ENCODE measurements around the gene ST8SIA4.

Gene ST8SIA4, protein sequence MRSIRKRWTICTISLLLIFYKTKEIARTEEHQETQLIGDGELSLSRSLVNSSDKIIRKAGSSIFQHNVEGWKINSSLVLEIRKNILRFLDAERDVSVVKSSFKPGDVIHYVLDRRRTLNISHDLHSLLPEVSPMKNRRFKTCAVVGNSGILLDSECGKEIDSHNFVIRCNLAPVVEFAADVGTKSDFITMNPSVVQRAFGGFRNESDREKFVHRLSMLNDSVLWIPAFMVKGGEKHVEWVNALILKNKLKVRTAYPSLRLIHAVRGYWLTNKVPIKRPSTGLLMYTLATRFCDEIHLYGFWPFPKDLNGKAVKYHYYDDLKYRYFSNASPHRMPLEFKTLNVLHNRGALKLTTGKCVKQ

DNA sequence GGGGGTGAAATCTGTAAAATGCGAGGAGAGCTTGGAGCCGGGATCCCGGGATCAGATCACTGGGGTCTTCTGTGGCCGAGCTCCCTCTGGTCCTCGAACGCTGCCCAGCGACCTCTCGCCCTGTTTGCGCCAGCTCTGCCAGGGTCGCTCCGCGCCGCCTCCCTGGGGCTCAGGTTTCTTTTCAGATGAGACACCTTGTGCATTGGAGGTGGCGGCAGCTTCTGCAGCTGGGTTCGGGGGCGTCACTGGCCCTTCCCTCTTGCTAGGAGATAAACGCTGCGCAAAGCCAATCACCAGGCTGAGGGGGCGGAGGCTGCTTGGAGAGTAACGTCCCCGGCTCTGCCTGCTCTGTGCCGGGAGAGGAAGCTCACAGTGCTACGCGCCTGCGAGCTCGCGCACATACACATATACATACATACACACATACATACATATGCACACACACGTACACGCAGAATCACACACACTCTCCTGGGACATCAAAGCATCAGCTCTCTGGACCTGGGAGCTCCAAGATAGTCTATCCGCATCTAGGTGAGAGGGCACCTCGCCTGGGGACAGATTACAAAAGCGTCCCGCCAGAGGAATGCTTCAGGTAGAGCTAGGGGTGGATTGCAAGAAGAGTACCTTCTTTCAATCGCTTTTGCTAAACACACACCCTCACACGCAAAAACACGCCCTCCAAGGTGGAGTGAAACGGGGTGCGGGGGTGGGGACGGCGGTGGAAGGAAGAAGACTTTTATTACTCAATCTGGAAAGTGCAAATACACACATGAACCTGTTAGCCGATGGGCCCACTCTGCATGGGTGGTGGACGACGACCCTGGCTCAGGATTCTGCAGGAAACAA, at the start of gene ST8SIA4:
TSS of gene ST8SIA4 (minus strand) at position 244 of the 849 bp plus-strand sequence. CDS start 327 bp downstream, outside the sequence.
- peak; percentile 87 for DNase-seq (ENCODE audit: low read depth)

DNA sequence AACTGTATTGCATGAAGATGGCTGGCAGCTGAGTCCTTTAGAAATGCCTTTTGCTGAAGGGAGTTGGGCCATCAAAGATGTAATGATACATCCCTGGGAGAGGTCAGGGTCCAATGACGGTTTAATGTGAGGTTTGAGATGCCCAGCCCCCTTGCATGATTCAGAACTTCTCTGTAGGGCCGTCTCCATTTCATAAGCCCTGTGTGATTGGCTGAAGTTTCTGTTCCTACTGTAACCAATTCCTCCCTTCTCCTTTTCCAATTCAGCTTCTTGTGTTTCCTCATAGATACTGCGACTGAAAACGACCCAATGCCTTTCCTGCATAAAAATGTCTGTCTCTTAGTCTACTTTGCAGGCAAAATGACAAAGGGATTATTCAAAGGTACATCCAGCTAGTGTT, 47.9 kb upstream of the ST8SIA4 start:
- no peak for DNase-seq (ENCODE audit: low read depth)

DNA sequence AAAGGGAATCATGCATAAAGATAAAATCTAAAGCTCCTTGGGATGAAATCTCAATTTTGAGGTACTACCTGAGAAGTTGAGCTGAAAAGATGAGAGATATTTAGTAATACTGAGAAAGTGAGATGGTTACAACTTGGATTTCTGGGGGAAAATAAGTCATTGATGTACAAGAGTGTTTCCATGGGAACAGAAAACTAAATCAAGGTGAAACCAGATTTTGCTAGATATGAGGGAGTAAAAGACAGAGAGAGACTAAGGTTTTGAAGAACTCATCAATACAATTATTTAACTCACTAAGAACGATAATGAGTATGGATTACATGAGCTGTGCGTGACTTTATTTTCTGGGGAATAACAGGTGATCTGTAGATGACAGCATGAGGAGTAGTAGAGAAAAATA, 10.2 kb upstream of the ST8SIA4 start:
- no peak for DNase-seq (ENCODE audit: low read depth)

DNA sequence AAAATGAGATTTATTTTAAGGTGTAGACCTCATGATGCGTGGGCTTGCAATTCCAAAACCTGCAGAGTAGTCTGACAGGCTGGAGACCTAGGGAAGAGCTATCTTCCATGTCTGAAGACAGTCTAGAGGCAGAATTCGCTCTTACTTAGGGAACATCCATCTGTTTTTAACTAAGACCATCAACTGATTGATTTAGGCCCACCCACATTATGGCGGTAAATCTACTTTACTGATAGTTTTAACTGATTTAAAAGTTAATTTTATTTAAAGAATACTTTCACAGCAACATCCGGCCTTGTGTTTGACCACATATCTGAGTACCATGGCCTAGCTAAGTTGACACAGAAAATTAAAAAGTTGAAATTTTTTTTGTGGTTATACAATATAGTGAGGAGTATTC, 6.0 kb upstream of the ST8SIA4 start:
- no peak for DNase-seq (ENCODE audit: low read depth)

DNA sequence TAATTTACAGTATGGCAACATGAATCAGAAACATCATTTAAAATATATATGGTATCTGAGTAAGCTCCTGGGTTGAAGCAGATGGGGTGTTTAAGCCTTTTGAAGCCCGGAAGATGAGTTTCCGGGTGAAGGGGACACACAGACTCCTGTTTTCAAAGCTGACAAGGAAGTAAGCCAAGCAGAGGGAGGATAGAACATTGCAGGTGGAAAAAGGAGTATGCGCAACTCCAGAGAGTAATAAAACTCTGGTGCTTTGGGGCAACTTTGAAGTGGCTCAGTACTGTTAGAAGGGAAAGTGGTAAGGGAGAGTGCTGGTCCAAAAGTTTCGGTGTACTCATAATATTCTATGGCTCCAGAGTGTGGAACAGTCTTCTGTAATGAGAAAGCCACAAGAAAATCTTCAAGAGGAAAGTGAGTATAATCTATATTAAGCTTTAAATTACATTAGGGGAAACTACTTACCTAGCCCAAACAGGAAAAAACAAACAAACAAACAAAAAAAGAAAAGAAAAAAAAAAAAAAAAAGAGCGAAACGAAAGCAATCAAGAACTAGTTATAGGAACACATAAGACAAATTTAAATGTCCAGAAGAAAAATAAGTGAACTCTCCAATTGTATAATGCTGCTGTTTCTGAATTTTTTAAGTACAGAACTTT, 2.3 kb upstream of the ST8SIA4 start:
- DNase-seq (ENCODE audit: low read depth) = no peak

DNA sequence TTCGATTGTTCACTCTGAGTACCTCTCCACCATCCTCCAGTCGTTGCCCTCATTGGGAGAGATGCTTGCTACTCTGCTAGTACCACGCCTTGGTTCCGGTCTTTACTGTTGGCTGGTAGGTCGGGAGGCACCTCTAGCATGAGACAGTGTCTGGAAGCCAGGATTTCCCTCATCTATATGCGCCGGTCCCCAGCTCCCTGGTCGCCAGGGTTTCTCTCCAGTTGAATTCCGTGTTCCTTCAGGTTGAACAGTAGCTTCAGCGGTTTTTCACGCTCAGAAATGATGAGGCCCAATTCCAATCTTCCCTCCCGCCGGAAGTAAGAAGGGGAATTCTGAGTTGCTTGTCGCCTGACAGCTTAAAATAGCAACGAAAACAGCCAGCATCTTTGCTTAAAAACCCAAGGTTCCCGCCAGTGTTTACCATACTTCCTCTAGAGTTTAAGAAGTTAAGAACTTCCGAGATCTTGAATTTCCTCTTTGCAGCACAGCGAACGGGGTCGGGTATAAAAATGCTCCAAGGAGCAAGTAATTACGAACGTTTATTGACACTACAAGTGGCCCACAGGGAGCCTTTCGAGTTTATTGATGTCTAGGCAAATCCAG, 1.3 kb upstream of the ST8SIA4 start:
- peak; percentile 43 for DNase-seq (ENCODE audit: low read depth)

DNA sequence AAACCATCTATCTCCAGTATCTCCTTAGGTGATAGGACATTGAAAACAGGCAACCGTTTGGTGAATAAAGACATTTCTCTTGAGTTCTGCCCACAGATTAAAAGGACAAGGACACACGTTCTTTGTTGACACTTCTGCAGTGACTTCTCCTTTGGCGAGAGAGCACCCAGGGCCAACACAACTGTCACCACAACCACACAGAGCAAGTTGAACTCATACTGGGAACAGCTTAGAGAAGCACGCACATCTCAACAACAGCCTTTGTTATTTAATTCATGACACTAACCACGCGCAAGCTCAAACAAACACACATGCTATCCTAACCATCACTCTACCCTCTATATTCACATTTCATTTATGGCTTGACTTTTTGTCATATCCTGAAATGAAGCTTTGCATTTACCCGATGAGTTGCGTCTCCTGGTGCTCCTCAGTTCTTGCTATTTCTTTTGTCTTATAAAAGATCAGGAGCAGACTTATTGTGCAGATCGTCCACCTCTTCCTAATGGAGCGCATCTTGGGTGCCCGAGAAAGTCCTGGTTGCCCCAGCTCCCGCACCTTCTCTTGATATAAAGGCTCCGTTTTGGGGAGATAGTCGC, 543 bp downstream of the ST8SIA4 start:
- DNase-seq (ENCODE audit: low read depth) = no peak

DNA sequence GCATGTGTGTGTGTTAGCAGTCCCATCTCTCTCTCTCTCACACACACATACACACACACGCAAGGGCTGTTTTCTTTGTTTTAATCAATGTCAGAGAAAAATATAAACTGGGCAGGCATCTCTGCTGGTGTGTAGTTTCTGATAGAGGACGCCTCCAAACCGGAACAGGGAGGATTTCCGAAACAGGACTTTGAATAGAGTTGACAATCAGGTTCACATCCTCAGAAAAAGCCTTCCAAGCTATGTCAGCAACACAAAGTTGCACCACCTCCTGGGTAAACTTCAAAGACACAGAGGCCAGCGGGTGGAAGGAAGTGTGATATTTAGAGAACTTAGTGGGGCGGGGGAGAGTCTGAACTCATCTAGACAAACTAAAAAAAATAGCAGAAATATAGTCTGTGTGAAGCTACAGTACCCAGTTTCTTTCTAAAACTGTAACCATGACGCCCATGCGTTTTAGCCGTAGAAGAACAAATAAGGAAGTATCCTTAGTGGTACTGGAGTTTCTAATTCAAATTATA, 1.2 kb downstream of the ST8SIA4 start:
- DNase-seq (ENCODE audit: low read depth) = peak; percentile 54

DNA sequence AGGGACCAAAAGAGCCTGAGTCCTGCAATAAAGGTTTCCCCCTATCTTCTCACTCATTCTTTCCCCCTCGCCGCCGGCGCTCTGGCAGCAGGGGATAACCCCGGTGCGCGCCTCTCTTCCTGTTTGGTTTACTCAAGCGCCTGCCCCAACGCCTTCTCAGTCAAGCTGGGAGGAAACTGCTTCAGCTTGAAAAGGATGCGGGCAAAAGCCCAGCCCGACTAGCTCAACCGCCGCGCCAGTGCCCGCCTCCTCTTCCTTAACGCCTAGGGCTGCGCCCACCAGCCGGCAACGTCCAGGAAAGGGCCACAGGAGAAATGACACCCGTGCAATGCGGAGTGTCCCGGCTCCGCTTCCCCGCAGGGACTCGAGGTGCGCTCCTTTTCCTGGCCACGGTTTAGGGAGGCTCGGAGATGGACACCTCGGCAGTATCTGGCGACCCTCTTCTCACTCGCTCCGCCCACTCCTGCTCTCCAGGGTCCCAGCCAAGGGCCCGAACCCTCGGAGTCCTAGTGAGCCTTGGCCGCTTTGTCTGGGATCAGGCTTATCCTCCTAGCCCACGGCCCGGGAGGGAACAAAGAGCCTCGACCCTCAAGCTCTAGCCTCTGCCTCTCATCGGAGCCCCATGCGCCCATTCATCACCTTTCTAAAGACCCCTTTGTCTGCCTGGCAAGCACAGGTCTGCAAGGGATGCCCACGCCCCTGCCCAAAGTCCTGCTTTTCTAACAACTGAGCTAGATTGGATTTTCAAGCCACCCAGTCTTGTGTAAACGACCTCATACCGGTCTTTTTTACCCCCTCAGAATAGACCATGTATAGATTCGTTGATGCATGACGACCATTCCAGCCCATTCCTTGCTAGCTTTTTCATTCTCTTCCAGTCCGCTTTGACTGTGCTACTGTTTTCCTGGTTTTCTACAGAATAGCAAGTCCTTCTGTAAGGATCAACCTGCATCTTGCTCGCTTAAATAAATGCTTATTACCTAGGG, 2.0 kb downstream of the ST8SIA4 start:
- DNase-seq (ENCODE audit: low read depth) = peak; percentile 89

DNA sequence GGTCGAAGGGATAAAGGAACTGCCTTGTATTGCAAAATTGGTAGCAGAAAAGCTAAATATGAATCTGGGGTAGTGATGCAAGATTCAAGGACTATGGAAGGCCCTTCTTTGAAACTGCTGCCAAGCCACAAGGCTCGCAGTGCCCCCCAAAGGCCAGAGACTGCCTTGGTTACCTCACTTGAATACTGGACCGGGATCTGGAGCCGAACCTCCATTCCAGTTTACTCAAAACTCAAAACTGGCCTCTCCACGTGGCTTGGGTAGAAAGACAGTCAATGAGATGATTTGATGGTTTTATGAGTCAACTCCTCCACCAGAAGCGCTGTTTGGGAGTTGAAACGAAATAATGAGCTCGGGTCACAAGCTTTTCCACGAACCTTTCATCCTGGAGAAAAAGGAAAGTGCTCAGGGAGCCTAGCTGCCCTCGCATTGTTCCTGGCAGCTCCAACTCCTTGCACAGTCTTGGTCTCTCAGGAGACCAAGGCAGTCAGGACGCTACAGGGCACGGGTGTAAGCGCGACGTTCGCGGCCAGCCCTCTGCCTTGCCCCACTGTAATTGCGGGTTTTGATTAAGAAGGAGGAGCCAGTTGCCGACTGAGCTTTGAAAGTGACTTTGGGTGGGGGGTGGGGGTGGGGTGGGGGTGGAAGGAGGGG, 2.8 kb downstream of the ST8SIA4 start:
- peak; percentile 57 for DNase-seq (ENCODE audit: low read depth)

DNA sequence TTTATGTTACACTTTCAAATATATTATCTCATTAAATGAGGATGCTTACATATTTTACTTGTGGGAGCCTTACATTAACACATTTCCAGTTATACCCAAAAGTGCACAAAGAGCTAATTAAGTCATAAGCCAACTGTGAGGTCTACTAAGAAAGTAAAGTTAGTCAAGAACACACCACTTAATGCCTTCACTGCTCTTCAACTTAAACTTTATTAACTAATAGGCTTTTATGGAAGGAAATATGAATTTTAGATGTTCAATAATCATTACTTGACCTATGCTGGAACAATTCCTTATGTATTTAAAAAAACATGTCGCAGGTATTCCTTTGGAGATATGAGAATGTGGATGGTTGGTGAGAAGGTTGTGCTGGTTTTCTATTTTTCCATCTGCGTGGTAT, 3.4 kb downstream of the ST8SIA4 start:
- no peak for DNase-seq (ENCODE audit: low read depth)

DNA sequence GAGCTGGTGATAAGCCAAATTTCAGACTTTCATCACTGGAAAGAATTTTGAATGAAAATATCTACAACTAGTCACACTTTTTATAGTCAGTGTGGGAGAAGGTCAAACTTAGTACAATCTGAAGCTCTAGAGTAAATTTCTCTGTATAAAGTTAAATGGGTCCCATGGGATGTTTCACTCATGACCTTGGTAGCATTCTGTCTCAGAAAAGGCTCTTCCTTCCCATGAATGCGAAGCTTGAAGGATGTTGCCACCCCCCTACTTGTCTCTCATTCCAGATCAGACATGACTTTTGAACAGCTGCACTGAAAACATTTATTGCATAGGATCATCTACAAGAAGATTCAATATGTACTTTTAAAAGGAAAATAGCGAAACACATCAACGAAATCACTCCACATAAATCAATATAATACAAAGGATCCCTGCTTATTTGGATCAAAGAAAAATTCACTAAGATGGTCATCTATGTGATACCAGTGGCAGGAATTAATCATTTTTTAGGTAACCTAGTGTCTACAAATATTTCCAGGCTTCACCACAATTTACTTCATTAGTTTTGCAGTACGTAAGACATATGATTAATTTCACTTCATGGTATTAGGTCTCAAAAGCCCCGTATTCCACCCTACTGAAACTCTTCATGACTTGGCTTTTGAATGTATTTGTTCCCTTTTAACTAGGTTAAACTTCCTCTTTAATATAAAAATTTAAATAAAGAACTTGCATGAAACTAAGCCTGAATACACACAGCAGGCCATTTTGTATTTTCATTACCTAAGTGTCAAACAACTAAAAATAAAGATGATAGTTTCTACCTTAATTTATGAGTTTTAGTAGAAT, 4.4 kb downstream of the ST8SIA4 start:
- no peak for DNase-seq (ENCODE audit: low read depth)

DNA sequence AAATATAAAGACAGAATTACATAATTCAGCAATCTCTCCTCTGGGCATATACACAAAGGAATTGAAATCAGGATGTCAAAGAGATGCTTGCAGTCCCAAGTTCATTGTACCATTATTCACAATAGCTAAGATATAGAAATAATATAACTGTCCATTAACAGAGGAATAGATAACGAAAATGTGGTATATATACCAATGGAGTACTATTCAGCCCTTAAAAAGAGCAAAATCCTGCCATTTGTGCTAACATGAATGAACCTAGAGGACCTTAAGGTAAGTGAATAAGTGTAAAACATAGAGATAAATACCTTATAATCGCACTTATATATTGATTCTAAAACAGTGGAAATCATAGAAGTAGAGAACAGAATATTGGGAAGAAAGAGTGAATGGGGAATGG, 7.0 kb downstream of the ST8SIA4 start:
- DNase-seq (ENCODE audit: low read depth) = no peak

DNA sequence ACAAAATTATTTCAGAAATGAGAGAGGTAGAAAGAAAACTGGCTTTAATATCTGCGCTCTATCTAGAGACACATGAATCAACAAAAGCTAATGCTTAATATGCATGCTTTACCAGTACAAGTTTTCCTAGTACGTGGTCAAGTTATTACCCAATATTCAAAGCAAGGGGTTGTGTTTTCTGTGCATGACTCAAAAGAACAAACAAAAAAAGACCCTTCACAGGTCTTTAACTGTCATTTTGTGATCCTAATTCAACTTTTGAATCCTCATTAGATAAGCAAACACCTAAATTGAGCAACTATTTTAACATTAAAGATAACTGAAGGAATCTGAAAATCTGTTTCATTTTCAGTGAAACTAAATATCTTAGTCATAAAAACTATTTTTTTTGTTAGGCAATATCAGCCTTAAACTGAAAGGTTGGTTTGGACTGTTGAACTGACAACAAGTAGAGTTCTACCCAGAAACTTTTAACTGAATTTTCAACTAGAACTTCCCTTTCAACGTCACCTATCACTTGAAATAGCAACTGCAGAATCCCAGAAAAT, 12.5 kb downstream of the ST8SIA4 start:
- DNase-seq (ENCODE audit: low read depth) = no peak

DNA sequence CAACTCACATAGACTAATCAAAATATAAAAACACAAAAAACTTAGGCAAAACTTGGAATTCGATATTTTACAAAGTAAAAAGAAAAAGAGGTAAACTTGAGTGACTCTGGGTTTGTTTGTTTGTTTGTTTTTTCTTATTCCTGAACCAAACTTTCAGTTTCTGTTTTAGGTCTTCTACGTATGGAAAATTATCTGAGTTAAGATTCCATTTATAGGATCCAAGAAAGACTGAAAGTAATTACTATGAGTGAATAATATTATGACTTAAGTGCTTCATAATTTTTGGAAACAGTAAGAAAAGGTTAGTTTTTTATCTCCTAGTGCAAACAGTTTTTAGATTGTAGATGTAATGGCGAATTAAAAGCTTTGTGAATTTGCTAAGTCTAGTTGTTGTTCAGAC, 13.2 kb downstream of the ST8SIA4 start:
- no peak for DNase-seq (ENCODE audit: low read depth)

DNA sequence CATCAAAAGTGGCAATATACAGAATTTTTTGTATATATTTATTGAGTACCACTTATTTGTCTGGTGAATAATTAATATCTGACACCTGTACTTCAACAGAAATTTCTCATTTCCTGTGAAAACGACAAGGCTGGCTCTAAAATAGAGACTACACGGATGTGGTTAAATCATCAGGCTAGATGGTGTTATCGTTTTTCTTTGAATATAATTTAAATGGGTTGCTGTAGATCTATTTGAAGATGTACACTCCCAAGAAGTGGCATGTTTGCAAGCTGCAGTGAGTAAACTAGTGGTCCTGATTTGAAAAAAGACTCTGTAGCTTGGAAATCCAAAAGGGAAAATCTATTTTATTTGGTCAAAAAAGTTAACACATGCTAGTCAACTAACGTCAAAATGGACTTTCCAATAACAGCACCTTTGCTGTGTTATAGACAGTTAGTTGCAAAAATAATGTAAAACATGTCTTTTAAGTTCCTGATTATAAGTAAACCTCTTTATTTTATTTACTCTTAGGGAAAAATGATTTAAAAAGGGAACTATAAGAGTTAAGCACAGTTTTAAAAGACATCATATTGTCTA, 13.8 kb downstream of the ST8SIA4 start:
- no peak for DNase-seq (ENCODE audit: low read depth)

DNA sequence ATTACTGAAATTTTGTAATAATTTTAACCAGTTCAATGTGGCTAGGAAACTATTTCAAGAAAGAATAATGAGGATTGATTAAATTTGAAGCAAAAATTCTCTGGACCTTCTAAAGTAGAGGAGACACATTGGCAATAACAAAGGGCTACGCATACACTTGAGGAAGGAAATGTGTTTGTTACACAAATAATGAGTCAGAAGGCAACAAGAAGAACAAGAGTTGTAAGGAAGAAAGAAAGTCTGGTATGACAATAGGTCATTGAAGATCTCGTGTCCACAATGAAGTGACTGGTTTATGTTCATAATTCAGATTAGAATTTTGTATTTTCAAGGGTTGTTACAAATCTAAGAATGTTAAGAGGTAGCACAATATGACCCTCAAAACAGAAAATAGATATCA, 25.8 kb downstream of the ST8SIA4 start:
- DNase-seq (ENCODE audit: low read depth) = no peak
